CD4-positive, CD25-positive, alpha-beta regulatory T cell (primary cell): ENCODE measurements around the gene IRGM. TPM values are rescaled to one million over a fixed set of nuclear protein-coding genes. Genes with fewer than 3 reads are reported as not detected.
"Not testable (repeated sequence)": the region's sequence is repeated elsewhere in the genome, so short reads cannot be mapped to it uniquely, and the experiment has no call there.

Experiments used
- ATAC-seq, 2 donors: fragments of 150-1000 bp; cut with Tn5 transposase; one replicate each; pipeline ENCODE4 v1.10.0; 2021; ENCODE audit warnings: low read depth in 2 of 2, moderate number of reproducible peaks in 2 of 2, moderate library complexity in 1 of 2
- DNase-seq, 3 donors: peaks; one replicate each; pipeline versions ENCODE4 v3.0.0 to v3.0.0-alpha.2; 2012 to 2022; ENCODE audit warnings: mixed read lengths in 1 of 3
- H3K27ac ChIP-seq: one replicate; pipeline ENCODE4 v1.7.0; 2013; ENCODE audit warnings: mild to moderate bottlenecking, low read length; ENCODE audit not compliant: insufficient read depth, poor library complexity, severe bottlenecking
- H3K27me3 ChIP-seq: one replicate; pipeline ENCODE4 v1.7.0; 2013; ENCODE audit warnings: low read length; ENCODE audit not compliant: control insufficient read depth, insufficient read depth
- H3K36me3 ChIP-seq: one replicate; pipeline ENCODE4 v1.7.0; 2013; ENCODE audit warnings: mild to moderate bottlenecking, low read length, moderate library complexity; ENCODE audit not compliant: control insufficient read depth, insufficient read depth
- H3K4me1 ChIP-seq: 2 replicates; pipeline ENCODE4 v1.7.0; 2013; ENCODE audit warnings: mild to moderate bottlenecking, low read length; ENCODE audit not compliant: insufficient read depth, control insufficient read depth, poor library complexity, severe bottlenecking
- H3K4me3 ChIP-seq: one replicate; pipeline ENCODE4 v1.7.0; 2013; ENCODE audit warnings: low read depth, mild to moderate bottlenecking, low read length, moderate library complexity
- H3K9me3 ChIP-seq, 2 experiments: 1 replicate in 1 of 2; 2 replicates in 1 of 2; pipeline ENCODE4 v1.7.0; 2013; ENCODE audit warnings: low read length in 2 of 2, mild to moderate bottlenecking in 1 of 2, moderate library complexity in 1 of 2; ENCODE audit not compliant: control insufficient read depth in 2 of 2
- H3K27ac Mint-ChIP-seq, 3 donors: one replicate each; pipeline ENCODE4 v1.8.0; 2020 to 2022; ENCODE audit warnings: mild to moderate bottlenecking in 3 of 3, mixed read lengths in 3 of 3, moderate library complexity in 2 of 3
- H3K27me3 Mint-ChIP-seq: one replicate; pipeline ENCODE4 v1.8.0; 2022; ENCODE audit warnings: mild to moderate bottlenecking, mixed read lengths
- H3K36me3 Mint-ChIP-seq: one replicate; pipeline ENCODE4 v1.8.0; 2020; ENCODE audit warnings: mixed read lengths
- H3K4me1 Mint-ChIP-seq, 4 donors: one replicate each; pipeline ENCODE4 v1.8.0; 2020 to 2022; ENCODE audit warnings: mixed read lengths in 4 of 4, mild to moderate bottlenecking in 1 of 4
- H3K4me3 Mint-ChIP-seq, 4 donors: one replicate each; pipeline ENCODE4 v1.8.0; 2020 to 2022; ENCODE audit warnings: mild to moderate bottlenecking in 4 of 4, mixed read lengths in 4 of 4, moderate library complexity in 3 of 4
- H3K9me3 Mint-ChIP-seq, 7 donors: one replicate each; pipeline ENCODE4 v1.8.0; 2020 to 2022; ENCODE audit warnings: mixed read lengths in 7 of 7, mild to moderate bottlenecking in 3 of 7, moderate library complexity in 2 of 7
- polyA plus RNA-seq, 4 donors: library from polyadenylated mRNA; unstranded; fragments of 300-500 nt; fragmentation: Illumina TruSeq; gene quantifications; one replicate each; pipeline ENCODE4 v1.2.3, GENCODE V29; 2021
- total RNA-seq: library from RNA; stranded (reverse); gene quantifications from one replicate; pipeline ENCODE4 v1.2.3, GENCODE V29; 2022

IRGM gene
- total and polyA plus RNA-seq, 5 donors from 2014 or later = 0.37 to 1.9 (median 1.8) TPM

DNA sequence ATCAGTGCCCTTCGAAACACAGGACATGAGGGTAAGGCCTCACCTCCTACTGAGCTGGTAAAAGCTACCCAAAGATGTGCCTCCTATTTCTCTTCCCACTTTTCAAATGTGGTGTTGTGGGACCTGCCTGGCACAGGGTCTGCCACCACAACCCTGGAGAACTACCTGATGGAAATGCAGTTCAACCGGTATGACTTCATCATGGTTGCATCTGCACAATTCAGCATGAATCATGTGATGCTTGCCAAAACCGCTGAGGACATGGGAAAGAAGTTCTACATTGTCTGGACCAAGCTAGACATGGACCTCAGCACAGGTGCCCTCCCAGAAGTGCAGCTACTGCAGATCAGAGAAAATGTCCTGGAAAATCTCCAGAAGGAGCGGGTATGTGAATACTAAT, 1.9 kb downstream of the IRGM start:
- Histone ChIP-seq H3K36me3 (no peaks in the 10 kb centered on the region), H3K4me1 (no peaks in the 10 kb centered on the region), H3K27me3 (no peaks in the 10 kb centered on the region), H3K9me3 (no peaks in the 10 kb centered on the region), H3K4me3 (no peak overlapping the region), H3K27ac (no peak overlapping the region)
- no peak for DNase-seq
- Mint-ChIP-seq H3K27me3 (peaks cover 6% of the 10 kb centered on the region), H3K9me3 (peaks cover 0 to 5% (median 0%) of the 10 kb centered on the region in 7 donors), H3K4me3 (no peak overlapping the region), H3K36me3 (no peaks in the 10 kb centered on the region), H3K4me1 (peaks cover 6 to 19% (median 11%) of the 10 kb centered on the region in 4 donors), H3K27ac (no peak overlapping the region)
- ATAC-seq = no peak

DNA sequence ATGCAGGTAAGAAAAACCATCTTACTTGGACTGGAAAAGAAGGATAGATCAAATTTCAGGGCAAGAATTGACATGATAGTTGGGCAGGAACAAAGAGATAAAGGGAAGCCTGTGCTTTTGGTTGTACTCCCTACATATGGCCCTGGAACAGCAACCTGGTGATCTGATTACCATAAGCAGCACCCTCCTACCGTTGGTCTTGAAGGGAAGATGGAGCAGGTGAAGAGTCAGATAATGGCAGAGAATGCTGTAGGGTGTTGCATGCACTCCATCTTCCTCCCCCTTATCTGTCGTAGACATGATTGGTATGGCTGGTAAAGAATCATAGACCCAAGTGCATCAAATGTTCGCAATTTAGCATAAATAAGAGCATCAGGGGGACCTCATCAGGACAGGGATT, 4.7 kb downstream of the IRGM start:
- Mint-ChIP-seq H3K36me3 (no peaks in the 10 kb centered on the region), H3K27me3 (peaks cover 6% of the 10 kb centered on the region), H3K4me1 (peaks cover 6 to 21% (median 15%) of the 10 kb centered on the region in 4 donors), H3K9me3 (no peaks in the 10 kb centered on the region), H3K27ac (no peak overlapping the region), H3K4me3 (no peak overlapping the region)
- ATAC-seq (no peak), DNase-seq (no peak)
- Histone ChIP-seq H3K27me3 (no peaks in the 10 kb centered on the region), H3K36me3 (no peaks in the 10 kb centered on the region), H3K4me1 (no peaks in the 10 kb centered on the region), H3K9me3 (no peaks in the 10 kb centered on the region), H3K27ac (no peak overlapping the region), H3K4me3 (no peak overlapping the region)

DNA sequence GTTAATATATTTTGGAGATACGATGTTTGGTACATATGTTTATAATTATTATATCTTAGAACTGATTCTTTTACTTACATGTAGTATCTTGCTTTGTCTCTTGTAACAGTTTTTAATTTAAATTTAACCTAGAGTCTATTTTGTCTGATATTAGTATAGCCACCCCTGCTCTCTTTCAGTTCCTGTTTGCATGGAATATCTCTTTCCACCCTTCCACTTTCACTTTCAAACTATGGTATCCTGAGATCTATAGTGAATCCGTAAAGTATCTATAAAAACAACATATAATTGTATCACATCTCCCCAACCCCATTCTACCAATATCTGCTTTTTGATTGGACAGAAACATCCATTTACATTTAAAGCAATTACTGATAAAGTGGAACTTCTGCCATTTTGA, 7.2 kb downstream of the IRGM start:
- no peak for DNase-seq
- no peaks in the 10 kb centered on the region for H3K27me3 ChIP-seq
- H3K36me3 Mint-ChIP-seq = no peaks in the 10 kb centered on the region
- no peaks in the 10 kb centered on the region for H3K4me1 ChIP-seq
- no peak overlapping the region for H3K27ac ChIP-seq
- H3K27me3 Mint-ChIP-seq = peaks cover 6% of the 10 kb centered on the region
- peak overlapping the region in 1 of 4 donors; percentile 16 for H3K4me3 Mint-ChIP-seq
- H3K4me1 Mint-ChIP-seq = peaks cover 0 to 6% (median 5%) of the 10 kb centered on the region in 4 donors
- H3K36me3 ChIP-seq = no peaks in the 10 kb centered on the region
- no peak overlapping the region for H3K4me3 ChIP-seq
- ATAC-seq = no peak
- H3K9me3 ChIP-seq = no peaks in the 10 kb centered on the region
- H3K27ac Mint-ChIP-seq = peak overlapping the region in 1 of 3 donors; percentile 79
- no peaks in the 10 kb centered on the region for H3K9me3 Mint-ChIP-seq

DNA sequence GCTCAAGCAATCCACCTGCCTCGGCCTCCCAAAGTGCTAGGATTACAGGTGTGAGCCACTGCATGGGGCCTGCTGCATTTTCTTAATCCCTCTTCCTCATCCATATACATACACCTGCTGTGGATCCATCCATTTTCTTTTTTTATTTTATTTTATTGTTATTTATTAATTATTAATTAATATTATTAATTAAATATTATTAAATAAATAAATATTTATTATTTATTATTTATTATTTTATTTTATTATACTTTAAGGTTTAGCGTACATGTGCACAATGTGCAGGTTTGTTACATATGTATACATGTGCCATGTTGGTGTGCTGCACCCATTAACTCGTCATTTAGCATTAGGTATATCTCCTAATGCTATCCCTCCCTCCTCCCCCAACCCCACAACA, 10.4 kb downstream of the IRGM start:
- not testable (repeated sequence) for H3K27ac ChIP-seq, H3K27ac Mint-ChIP-seq, H3K9me3 ChIP-seq, H3K4me3 ChIP-seq, H3K27me3 ChIP-seq, H3K36me3 ChIP-seq, H3K4me1 ChIP-seq, H3K4me3 Mint-ChIP-seq, H3K27me3 Mint-ChIP-seq, ATAC-seq, H3K36me3 Mint-ChIP-seq, H3K4me1 Mint-ChIP-seq, DNase-seq
- H3K9me3 Mint-ChIP-seq = peaks cover 0 to 13% (median 2%) of the 10 kb centered on the region in 7 donors

DNA sequence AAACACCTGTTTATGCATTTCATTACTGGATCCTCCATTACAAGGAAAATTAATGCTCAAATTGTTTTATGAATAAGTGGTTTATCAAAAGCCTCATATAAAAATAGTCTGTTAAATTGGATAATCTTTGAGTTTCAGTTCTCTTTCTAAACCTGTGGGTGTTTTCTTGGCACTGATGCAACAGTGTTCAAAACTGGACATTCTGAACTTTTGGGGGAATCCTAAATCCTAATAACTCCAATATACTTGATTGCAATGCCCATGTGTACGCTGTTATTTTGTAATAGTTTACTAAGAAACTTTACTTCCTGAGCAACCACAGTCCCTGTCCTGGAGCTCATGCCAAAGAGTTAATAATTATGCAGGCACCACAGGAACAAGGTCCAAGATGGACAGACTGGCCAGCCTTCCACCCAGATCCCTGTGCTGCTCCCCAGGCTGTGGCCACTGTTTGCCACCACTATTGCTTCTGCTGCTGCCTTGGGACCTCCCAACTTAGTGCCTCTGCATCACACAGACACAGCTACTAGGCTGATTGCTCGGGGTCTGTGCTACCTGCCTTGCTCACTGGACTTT, 14.0 kb downstream of the IRGM start:
- Histone ChIP-seq H3K4me3 (no peak overlapping the region), H3K27ac (no peak overlapping the region), H3K36me3 (no peaks in the 10 kb centered on the region), H3K9me3 (peaks cover 0 to 7% of the 10 kb centered on the region in 2 experiments), H3K4me1 (no peaks in the 10 kb centered on the region), H3K27me3 (no peaks in the 10 kb centered on the region)
- Mint-ChIP-seq H3K36me3 (peaks cover 11% of the 10 kb centered on the region), H3K27me3 (peaks cover 4% of the 10 kb centered on the region), H3K4me3 (no peak overlapping the region), H3K4me1 (no peaks in the 10 kb centered on the region), H3K27ac (no peak overlapping the region), H3K9me3 (peaks cover 0 to 29% (median 11%) of the 10 kb centered on the region in 7 donors)
- ATAC-seq = no peak
- DNase-seq = no peak

DNA sequence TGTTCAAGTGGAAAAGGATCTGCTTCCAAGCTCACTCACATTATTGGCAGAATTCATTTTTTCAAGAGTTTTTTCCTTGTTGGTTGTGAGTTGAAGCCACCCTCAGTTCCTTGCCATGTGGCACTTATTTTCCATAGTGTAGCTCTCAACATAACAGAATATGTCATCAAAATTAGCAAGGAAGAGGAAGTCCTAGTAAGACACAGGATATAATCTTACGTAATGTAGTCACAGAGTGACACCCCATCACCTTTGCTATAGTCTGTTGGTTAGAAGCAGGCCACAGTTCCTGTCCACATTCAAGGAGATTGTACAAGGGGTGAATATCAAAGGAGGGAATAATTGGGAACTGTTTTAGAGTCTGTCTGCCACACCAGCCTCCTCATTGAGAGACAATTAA, 15.7 kb downstream of the IRGM start:
- Histone ChIP-seq H3K4me3 (no peak overlapping the region), H3K27ac (no peak overlapping the region), H3K4me1 (no peaks in the 10 kb centered on the region), H3K36me3 (no peaks in the 10 kb centered on the region), H3K27me3 (no peaks in the 10 kb centered on the region), H3K9me3 (peaks cover 0 to 9% of the 10 kb centered on the region in 2 experiments)
- Mint-ChIP-seq H3K27me3 (peaks cover 4% of the 10 kb centered on the region), H3K36me3 (peaks cover 11% of the 10 kb centered on the region), H3K4me1 (no peaks in the 10 kb centered on the region), H3K4me3 (no peak overlapping the region), H3K27ac (no peak overlapping the region), H3K9me3 (peaks cover 0 to 36% (median 14%) of the 10 kb centered on the region in 7 donors)
- DNase-seq (no peak), ATAC-seq (no peak)

DNA sequence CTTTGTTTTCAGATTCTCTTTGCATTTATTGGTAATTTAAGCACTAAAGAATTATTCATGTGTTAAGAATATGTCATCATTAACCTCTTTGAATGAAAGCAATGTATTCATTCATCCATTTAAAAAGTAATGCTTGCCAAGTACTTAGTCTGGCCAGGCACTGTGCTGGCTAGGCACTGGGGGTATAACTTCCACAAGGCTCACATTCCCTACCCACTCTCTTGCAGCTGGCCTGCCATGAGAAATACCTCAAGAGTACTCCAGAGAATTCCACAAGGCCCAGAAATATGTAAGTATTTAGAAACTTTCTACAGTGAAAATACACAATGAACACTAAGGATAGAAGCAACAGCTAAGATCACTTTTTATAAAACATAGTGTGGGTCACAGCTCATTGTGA, 33.0 kb downstream of the IRGM start:
- Mint-ChIP-seq H3K9me3 (peaks cover 5 to 39% (median 17%) of the 10 kb centered on the region in 7 donors), H3K27ac (no peak overlapping the region), H3K36me3 (peaks cover 18% of the 10 kb centered on the region), H3K4me3 (no peak overlapping the region), H3K4me1 (no peaks in the 10 kb centered on the region), H3K27me3 (no peaks in the 10 kb centered on the region)
- H3K36me3 ChIP-seq = no peaks in the 10 kb centered on the region
- no peaks in the 10 kb centered on the region for H3K27me3 ChIP-seq
- no peak for DNase-seq
- no peak for ATAC-seq
- H3K4me3 ChIP-seq = no peak overlapping the region
- H3K27ac ChIP-seq = no peak overlapping the region
- peaks cover 5 to 8% of the 10 kb centered on the region in 2 experiments for H3K9me3 ChIP-seq
- no peaks in the 10 kb centered on the region for H3K4me1 ChIP-seq
